Ishikawa (cell line): ENCODE results near the gene MDFIC.

ENCODE experiments used
- CEBPB ChIP-seq: IDR thresholded peaks from 2 replicates; pipeline ENCODE4 v1.6.1; 2012
- CREB1 ChIP-seq: IDR thresholded peaks from 2 replicates; pipeline ENCODE4 v1.6.1; 2012; ENCODE audit warnings: low read depth
- EGR1 ChIP-seq: IDR thresholded peaks from 2 replicates; pipeline ENCODE4 v1.6.1; 2012
- EP300 ChIP-seq: IDR thresholded peaks from 2 replicates; pipeline ENCODE4 v1.6.1; 2012; ENCODE audit warnings: borderline replicate concordance
- FOXM1 ChIP-seq: IDR thresholded peaks from 2 replicates; pipeline ENCODE4 v1.6.1; 2012; ENCODE audit warnings: low read depth, borderline replicate concordance
- RAD21 ChIP-seq: IDR thresholded peaks from 2 replicates; pipeline ENCODE4 v1.6.1; 2012; ENCODE audit warnings: low read depth
- REST ChIP-seq: IDR thresholded peaks from 2 replicates; pipeline ENCODE4 v1.6.1; 2012; ENCODE audit warnings: low read depth, mild to moderate bottlenecking
- TAF1 ChIP-seq: IDR thresholded peaks from 2 replicates; pipeline ENCODE4 v1.6.1; 2012; ENCODE audit warnings: low read depth, mild to moderate bottlenecking
- TCF12 ChIP-seq: IDR thresholded peaks from 2 replicates; pipeline ENCODE4 v1.6.1; 2012; ENCODE audit warnings: low read depth
- TEAD4 ChIP-seq: IDR thresholded peaks from 2 replicates; pipeline ENCODE4 v1.6.1; 2012
- USF1 ChIP-seq: IDR thresholded peaks from 2 replicates; pipeline ENCODE4 v1.6.1; 2012
- YY1 ChIP-seq: IDR thresholded peaks from 2 replicates; pipeline ENCODE4 v1.6.1; 2012; ENCODE audit warnings: low read depth
- ZBTB7A ChIP-seq: IDR thresholded peaks from 2 replicates; pipeline ENCODE4 v1.6.1; 2012; ENCODE audit warnings: low read depth
- TF ChIP-seq, protein P1 (sequence below): IDR thresholded peaks from 2 replicates; pipeline ENCODE4 v1.6.1; 2012

DNA sequence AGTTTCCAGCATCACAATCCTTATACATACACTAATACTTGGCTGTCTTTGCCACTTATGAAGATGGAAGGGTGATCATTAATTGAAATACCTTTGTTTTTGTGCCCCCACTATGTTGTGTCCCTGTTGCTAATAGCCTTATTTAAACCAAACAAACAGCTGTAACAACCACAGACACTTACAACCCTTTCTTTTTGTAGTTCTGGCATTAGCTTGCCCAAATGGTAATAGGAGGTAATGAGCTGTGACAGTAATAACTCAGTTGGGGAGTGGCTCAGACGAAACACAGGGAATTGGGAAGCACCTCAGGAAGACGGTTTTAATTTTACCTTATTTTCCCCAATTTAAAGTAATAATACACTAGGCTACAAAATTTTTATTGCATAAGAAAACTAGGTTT, 83.4 kb downstream of the MDFIC start:
- TF ChIP-seq, protein P1, sequence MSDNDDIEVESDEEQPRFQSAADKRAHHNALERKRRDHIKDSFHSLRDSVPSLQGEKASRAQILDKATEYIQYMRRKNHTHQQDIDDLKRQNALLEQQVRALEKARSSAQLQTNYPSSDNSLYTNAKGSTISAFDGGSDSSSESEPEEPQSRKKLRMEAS: no peak
- no peak for TF ChIP-seq EP300
- no peak for TF ChIP-seq RAD21
- no peak for TF ChIP-seq TCF12
- TF ChIP-seq YY1: no peak
- no peak for TF ChIP-seq USF1
- TF ChIP-seq EGR1: no peak
- no peak for TF ChIP-seq REST
- TF ChIP-seq CREB1: no peak
- TF ChIP-seq ZBTB7A: no peak
- TF ChIP-seq TAF1: no peak
- TF ChIP-seq TEAD4: no peak
- no peak for TF ChIP-seq CEBPB
- no peak for TF ChIP-seq FOXM1
